Measurements from ENCODE around the gene ELOVL3. TPM values are rescaled to one million over a fixed set of nuclear protein-coding genes. Genes with fewer than 3 reads are reported as not detected.
"Not testable (repeated sequence)": the region's sequence is repeated elsewhere in the genome, so short reads cannot be mapped to it uniquely, and the experiment has no call there.

ELOVL3 gene
- total RNA-seq, 2 experiments from 2014 or later = not detected

DNA sequence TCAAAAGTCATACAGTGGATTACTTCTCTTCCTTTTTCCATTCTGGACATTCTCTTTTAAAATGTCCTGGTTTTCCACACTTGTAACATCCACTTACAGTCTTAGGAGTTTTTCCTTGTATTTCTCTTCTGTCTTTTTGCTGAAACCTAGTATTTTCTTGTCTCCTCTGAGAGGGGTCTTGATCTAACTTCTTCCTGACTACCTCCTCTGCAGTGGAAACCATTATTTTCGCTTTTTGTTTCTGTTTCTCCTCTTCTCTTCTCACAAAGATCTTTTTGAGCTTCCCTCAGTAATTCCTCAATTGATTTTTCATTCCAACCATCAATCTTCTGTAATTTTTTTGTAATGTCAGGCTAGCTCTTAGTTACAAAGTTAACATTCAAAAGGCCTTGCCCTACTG, 23.7 kb upstream of the ELOVL3 start:
- ATAC-seq (no peak), DNase-seq (no peak)
- peaks cover 11% of the 10 kb centered on the region for H3K27me3 Mint-ChIP-seq
- peaks cover 12% of the 10 kb centered on the region for H3K9me3 Mint-ChIP-seq (ENCODE audit: low read depth)
- peaks cover 7% of the 10 kb centered on the region for H3K4me1 Mint-ChIP-seq
- H3K4me3 Mint-ChIP-seq = no peak overlapping the region
- peak overlapping the region; percentile 25 for H3K27ac Mint-ChIP-seq
- CTCF ChIA-PET = interaction anchor here (1.7 kb wide), 1 partner anchor 27 kb away, joined by 4 read pairs; no protein-coding TSS in a partner anchor
- H3K36me3 Mint-ChIP-seq = peaks cover 10% of the 10 kb centered on the region

DNA sequence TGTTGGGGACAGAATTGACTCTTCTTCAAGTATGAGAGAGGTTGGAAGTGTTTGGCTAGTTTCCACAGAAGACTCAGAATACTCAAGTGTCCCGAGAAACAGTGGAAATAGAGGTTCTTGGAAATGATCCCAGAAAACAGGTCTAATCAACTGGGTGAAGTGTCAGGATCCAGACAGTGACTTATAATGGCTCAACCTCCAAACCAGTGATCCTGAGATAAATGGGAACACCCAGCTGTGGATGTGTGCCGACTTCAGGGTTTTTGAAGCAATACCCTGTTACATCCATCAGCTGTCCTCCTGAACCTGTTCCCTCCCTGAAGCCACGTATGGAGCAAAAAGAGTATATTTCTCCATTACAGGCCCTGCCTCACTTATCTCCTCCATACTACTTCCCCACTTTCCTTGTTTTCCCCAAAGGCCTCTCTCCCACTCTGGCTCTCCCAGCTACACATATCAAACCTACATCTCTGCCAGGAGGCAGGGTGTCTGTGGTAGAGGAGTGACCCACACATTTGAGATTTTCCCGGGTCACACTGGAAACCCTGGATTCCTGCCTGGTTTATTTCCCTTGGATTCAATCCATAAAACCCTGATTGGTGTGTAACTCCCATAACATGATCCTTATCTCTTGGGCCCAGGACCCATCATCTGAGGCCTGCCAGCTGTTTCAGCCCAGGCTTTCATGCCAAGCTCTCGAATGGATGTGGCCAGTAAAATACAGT, 17.6 kb upstream of the ELOVL3 start:
- H3K4me1 Mint-ChIP-seq = peaks cover 5% of the 10 kb centered on the region
- no peak overlapping the region for H3K4me3 Mint-ChIP-seq
- peaks cover 11% of the 10 kb centered on the region for H3K9me3 Mint-ChIP-seq (ENCODE audit: low read depth)
- no peak overlapping the region for H3K27ac Mint-ChIP-seq
- peaks cover 7% of the 10 kb centered on the region for H3K36me3 Mint-ChIP-seq
- DNase-seq (no peak), ATAC-seq (no peak)
- H3K27me3 Mint-ChIP-seq = peaks cover 5% of the 10 kb centered on the region
- CTCF ChIA-PET = interaction anchor here (0.8 to 1.9 kb wide), 3 partner anchors 21 to 153 kb away, joined by 3 to 4 read pairs (median 3); no protein-coding TSS in a partner anchor

- ATAC-seq (no peak), DNase-seq (no peak)
- CTCF ChIA-PET = interaction anchor here (1.3 to 1.5 kb wide), 3 partner anchors 18 to 42 kb away, joined by 4 to 6 read pairs (median 6); no protein-coding TSS in a partner anchor
- Mint-ChIP-seq H3K27ac (no peak overlapping the region), H3K4me3 (no peak overlapping the region), H3K4me1 (peaks cover 7% of the 10 kb centered on the region), H3K36me3 (no peaks in the 10 kb centered on the region), H3K27me3 (peaks cover 13% of the 10 kb centered on the region), H3K9me3 (ENCODE audit: low read depth) (no peaks in the 10 kb centered on the region)
Measured at GRCh38 chr10:102211615-102212299, 14.3 kb upstream of the ELOVL3 start.

- CTCF ChIA-PET; H3K9me3 Mint-ChIP-seq (ENCODE audit: low read depth); H3K27ac Mint-ChIP-seq; ATAC-seq; H3K4me1 Mint-ChIP-seq; H3K36me3 Mint-ChIP-seq; DNase-seq; H3K4me3 Mint-ChIP-seq: not testable (repeated sequence)
- peaks cover 17% of the 10 kb centered on the region for H3K27me3 Mint-ChIP-seq
Measured at GRCh38 chr10:102213599-102213998, 12.5 kb upstream of the ELOVL3 start.

DNA sequence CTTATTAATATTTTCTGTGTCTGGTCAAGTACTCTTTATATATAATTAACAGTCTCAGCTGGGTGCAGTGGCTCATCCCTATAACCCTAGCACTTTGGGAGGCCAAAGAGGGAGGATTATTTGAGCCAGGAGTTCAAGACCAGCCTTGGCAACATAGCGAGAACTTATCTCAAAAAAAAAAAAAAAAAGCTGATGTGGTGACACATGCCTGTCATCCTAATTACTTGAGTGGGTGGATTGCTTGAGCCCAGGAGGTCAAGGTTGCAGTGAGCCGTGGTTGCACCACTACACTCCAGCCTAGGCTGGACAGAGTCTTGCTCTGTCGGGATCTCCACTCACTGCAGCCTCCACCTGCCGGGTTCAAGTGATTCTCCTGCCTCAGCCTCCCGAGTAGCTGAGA, 6.7 kb upstream of the ELOVL3 start:
- Mint-ChIP-seq H3K36me3 (no peaks in the 10 kb centered on the region), H3K27ac (no peak overlapping the region), H3K4me1 (no peaks in the 10 kb centered on the region), H3K9me3 (ENCODE audit: low read depth) (no peaks in the 10 kb centered on the region), H3K27me3 (peaks cover 35% of the 10 kb centered on the region), H3K4me3 (no peak overlapping the region)
- CTCF ChIA-PET = interaction anchor here (0.5 to 6.4 kb wide), 4 partner anchors 11 to 675 kb away, joined by 4 to 54 read pairs (median 12); no protein-coding TSS in a partner anchor
- DNase-seq (no peak), ATAC-seq (no peak)

DNA sequence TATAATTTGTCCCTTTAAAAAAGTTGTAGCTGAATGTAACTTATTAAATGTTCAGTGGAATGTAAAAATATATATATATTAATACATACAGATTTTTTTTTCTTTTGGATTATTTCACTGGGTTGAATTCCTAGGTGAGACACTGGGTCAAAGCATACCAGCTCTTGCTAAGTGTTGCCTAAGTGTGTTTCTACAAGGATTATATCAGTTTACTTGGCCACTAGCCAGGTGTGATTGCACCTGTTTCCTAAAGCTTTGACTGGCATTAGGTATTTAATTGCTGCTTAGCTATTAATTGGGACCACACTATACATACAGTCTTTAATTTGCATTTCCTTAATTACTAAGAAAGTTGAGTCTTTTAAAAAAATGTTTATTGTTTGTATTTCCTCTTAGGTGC, 5.5 kb upstream of the ELOVL3 start:
- Mint-ChIP-seq H3K27me3 (peaks cover 34% of the 10 kb centered on the region), H3K4me3 (no peak overlapping the region), H3K4me1 (peaks cover 2% of the 10 kb centered on the region), H3K9me3 (ENCODE audit: low read depth) (no peaks in the 10 kb centered on the region), H3K36me3 (no peaks in the 10 kb centered on the region), H3K27ac (no peak overlapping the region)
- DNase-seq (no peak), ATAC-seq (no peak)
- CTCF ChIA-PET = interaction anchor here (0.6 to 6.4 kb wide), 5 partner anchors 10 to 169 kb away, joined by 3 to 54 read pairs (median 4); no protein-coding TSS in a partner anchor

GRCh38 chr10:102222797-102223196, 3.3 kb upstream of the ELOVL3 start:
- no peak for DNase-seq
- Mint-ChIP-seq H3K9me3 (ENCODE audit: low read depth) (no peaks in the 10 kb centered on the region), H3K4me3 (no peak overlapping the region), H3K36me3 (no peaks in the 10 kb centered on the region), H3K27ac (no peak overlapping the region), H3K4me1 (peaks cover 10% of the 10 kb centered on the region), H3K27me3 (peaks cover 50% of the 10 kb centered on the region)
- ATAC-seq = no peak
- CTCF ChIA-PET = interaction anchor here (6.4 to 19.2 kb wide), 3 partner anchors 8 to 133 kb away, joined by 54 to 824 read pairs (median 169); no protein-coding TSS in a partner anchor

DNA sequence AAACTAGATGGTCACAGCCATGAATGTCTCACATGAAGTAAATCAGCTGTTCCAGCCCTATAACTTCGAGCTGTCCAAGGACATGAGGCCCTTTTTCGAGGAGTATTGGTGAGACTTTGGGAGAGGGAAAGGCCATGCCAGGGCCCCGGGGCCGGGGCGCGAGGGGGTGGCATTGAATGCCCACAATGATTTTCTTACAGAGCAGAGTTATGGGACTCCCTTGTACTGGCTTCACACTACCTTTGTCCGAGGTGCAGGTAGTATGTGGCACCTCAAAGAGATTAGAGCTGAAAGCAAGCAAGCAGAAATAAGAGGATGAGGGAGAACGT, 407 bp downstream of the ELOVL3 start:
- peaks cover 19% of the 10 kb centered on the region for H3K4me1 Mint-ChIP-seq
- CTCF ChIA-PET = interaction anchor here (0.6 to 19.2 kb wide), 13 partner anchors 10 to 357 kb away, joined by 3 to 824 read pairs (median 5); partner anchors contain the start of genes NFKB2 and PITX3
- no peaks in the 10 kb centered on the region for H3K9me3 Mint-ChIP-seq (ENCODE audit: low read depth)
- peaks cover 72% of the 10 kb centered on the region for H3K27me3 Mint-ChIP-seq
- H3K27ac Mint-ChIP-seq = no peak overlapping the region
- DNase-seq = no peak
- peak overlapping the region; percentile 59 for H3K4me3 Mint-ChIP-seq
- no peak for ATAC-seq
- H3K36me3 Mint-ChIP-seq = no peaks in the 10 kb centered on the region

- Mint-ChIP-seq H3K4me3 (no peak overlapping the region), H3K4me1 (peaks cover 22% of the 10 kb centered on the region), H3K36me3 (no peaks in the 10 kb centered on the region), H3K27ac (no peak overlapping the region), H3K9me3 (ENCODE audit: low read depth) (no peaks in the 10 kb centered on the region), H3K27me3 (peaks cover 75% of the 10 kb centered on the region)
- CTCF ChIA-PET = interaction anchor here (0.6 to 19.2 kb wide), 11 partner anchors 11 to 357 kb away, joined by 3 to 824 read pairs (median 6); partner anchors contain the start of genes NFKB2 and PITX3
- ATAC-seq (no peak), DNase-seq (no peak)
Measured at GRCh38 chr10:102227050-102227449, 951 bp downstream of the ELOVL3 start.

DNA sequence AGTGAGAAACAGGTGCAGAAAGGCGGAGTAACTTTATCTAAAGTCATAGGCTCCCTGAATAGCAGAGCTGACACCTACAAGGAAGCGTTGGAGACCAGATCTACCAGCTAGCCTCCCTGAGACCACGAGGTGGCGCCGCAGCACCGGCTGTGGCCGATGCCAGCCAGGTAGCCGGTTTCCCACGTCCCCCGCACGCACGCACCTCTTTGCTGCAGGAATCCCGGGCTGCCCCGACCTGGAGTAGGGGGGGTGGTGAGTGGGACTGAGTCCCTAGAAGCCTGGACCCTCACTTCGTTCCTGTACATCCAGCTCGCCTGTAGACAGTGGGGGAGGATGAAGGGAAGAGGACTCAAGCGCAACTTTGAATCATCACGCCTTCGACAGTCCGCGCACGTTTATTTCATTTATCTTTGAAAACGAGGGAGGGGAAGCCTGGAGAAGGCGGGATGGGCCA, 3.7 kb downstream of the ELOVL3 start:
- Mint-ChIP-seq H3K9me3 (ENCODE audit: low read depth) (no peaks in the 10 kb centered on the region), H3K27ac (no peak overlapping the region), H3K27me3 (peaks cover 68% of the 10 kb centered on the region), H3K36me3 (no peaks in the 10 kb centered on the region), H3K4me1 (peaks cover 22% of the 10 kb centered on the region), H3K4me3 (peak overlapping the region; percentile 62)
- DNase-seq (peak; percentile 91), ATAC-seq (peak; percentile 48)
- CTCF ChIA-PET = interaction anchor here (0.6 to 19.2 kb wide), 68 partner anchors 8 to 477 kb away, joined by 3 to 824 read pairs (median 6); partner anchors contain the start of genes ACTR1A, CUEDC2, FBXL15 and GBF1

- peaks cover 68% of the 10 kb centered on the region for H3K27me3 Mint-ChIP-seq
Measured at GRCh38 chr10:102230264-102230860, 4.3 kb downstream of the ELOVL3 start.

DNA sequence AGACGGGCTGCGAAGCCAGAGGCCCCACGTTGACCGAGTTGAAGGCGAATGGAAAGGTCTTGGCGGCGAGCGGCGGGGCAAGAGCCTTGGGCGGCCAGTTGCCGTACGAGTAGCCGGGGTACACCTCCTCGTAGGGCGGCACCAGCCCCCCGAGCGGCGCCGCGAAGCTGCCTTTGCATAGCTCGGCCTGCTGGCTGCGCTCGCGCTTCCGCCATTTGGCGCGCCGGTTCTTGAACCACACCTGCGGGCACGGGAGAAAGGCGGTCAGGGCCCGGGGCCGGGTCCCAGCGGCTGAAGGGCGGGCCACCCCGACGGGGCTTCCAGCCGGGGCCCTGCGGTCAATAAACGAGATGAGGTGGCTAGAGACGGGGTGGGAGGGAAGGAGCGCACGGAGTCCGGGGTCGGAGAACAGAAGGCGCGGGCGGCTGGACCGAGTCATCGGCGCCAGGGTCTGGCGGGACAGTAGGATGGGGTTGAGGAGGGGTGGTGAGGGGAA, 4.8 kb downstream of the ELOVL3 start:
- CTCF ChIA-PET = interaction anchor here (0.6 to 19.2 kb wide), 55 partner anchors 7 to 476 kb away, joined by 3 to 824 read pairs (median 10); partner anchors contain the start of genes ACTR1A, CUEDC2, FBXL15 and GBF1
- no peaks in the 10 kb centered on the region for H3K9me3 Mint-ChIP-seq (ENCODE audit: low read depth)
- DNase-seq (peak; percentile 62), ATAC-seq (peak; percentile 20)
- H3K27ac Mint-ChIP-seq = no peak overlapping the region
- H3K36me3 Mint-ChIP-seq = no peaks in the 10 kb centered on the region
- H3K4me3 Mint-ChIP-seq = peak overlapping the region; percentile 62
- H3K4me1 Mint-ChIP-seq = peaks cover 18% of the 10 kb centered on the region
- H3K27me3 Mint-ChIP-seq = peaks cover 71% of the 10 kb centered on the region

More at GRCh38 chr10:102230264-102230860, 4.3 kb downstream of the ELOVL3 start:
- CTCF ChIA-PET = interaction anchor here (0.6 to 19.2 kb wide), 68 partner anchors 8 to 477 kb away, joined by 3 to 824 read pairs (median 6); partner anchors contain the start of genes ACTR1A, CUEDC2, FBXL15 and GBF1
- H3K36me3 Mint-ChIP-seq = no peaks in the 10 kb centered on the region
- H3K4me3 Mint-ChIP-seq = peak overlapping the region; percentile 62
- no peak overlapping the region for H3K27ac Mint-ChIP-seq
- peaks cover 22% of the 10 kb centered on the region for H3K4me1 Mint-ChIP-seq
- no peaks in the 10 kb centered on the region for H3K9me3 Mint-ChIP-seq (ENCODE audit: low read depth)
- ATAC-seq (peak; percentile 14), DNase-seq (peak; percentile 46)

Measured in activated CD8-positive, alpha-beta memory T cell treated with anti-CD3 and anti-CD28 coated beads, Interleukin-2, amount 10 ng/mL, durations not matched to agents 7 days and 5 days (primary cell).